ENCODE measurements around the gene BCAS4.

Gene BCAS4

GRCh38 chr20:50815162-50815989, 20.5 kb downstream of the BCAS4 start:
- in situ Hi-C loops (cut with MboI; ENCODE audit: low pct_unique_long_range_greater_than_20kb, low sequenced_read_pairs, unreplicated experiment) = no loop called here
- TF ChIP-seq, protein P1, sequence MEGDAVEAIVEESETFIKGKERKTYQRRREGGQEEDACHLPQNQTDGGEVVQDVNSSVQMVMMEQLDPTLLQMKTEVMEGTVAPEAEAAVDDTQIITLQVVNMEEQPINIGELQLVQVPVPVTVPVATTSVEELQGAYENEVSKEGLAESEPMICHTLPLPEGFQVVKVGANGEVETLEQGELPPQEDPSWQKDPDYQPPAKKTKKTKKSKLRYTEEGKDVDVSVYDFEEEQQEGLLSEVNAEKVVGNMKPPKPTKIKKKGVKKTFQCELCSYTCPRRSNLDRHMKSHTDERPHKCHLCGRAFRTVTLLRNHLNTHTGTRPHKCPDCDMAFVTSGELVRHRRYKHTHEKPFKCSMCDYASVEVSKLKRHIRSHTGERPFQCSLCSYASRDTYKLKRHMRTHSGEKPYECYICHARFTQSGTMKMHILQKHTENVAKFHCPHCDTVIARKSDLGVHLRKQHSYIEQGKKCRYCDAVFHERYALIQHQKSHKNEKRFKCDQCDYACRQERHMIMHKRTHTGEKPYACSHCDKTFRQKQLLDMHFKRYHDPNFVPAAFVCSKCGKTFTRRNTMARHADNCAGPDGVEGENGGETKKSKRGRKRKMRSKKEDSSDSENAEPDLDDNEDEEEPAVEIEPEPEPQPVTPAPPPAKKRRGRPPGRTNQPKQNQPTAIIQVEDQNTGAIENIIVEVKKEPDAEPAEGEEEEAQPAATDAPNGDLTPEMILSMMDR (IDR thresholded peaks at IDR 0.05; ENCODE audit: extremely low read depth, insufficient read depth, missing control alignments) = no peak
- no peak for DNase-seq (ENCODE audit: low spot score)

DNA sequence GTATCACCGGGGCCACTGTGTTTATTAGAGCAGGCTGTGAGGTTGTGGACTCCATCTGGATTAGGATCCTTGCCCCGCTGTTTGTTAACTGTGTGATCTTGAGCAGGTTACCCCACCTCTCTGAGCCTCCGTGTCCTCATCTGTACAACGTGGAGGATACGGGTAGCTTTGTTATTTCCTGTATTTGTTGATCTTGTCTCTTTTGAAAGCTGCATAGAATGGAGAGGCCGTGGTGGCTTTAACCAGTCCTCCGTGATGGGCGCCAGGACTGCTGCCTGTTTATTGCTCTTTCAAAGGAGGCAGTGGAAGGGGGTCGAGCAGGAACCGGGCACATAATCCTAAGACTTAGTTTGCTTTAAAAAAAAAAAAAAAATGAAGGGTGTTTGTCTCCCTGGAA, 22.9 kb downstream of the BCAS4 start:
- DNase-seq (ENCODE audit: low spot score) = no peak
- in situ Hi-C loops (cut with MboI; ENCODE audit: low pct_unique_long_range_greater_than_20kb, low sequenced_read_pairs, unreplicated experiment) = no loop called here
- TF ChIP-seq, protein P1 (IDR thresholded peaks at IDR 0.05; ENCODE audit: extremely low read depth, insufficient read depth, missing control alignments) = no peak

GRCh38 chr20:50819349-50819748, 24.5 kb downstream of the BCAS4 start:
- no peak for DNase-seq (ENCODE audit: low spot score)
- TF ChIP-seq, protein P1 (IDR thresholded peaks at IDR 0.05; ENCODE audit: extremely low read depth, insufficient read depth, missing control alignments) = no peak
- in situ Hi-C loops (cut with MboI; ENCODE audit: low pct_unique_long_range_greater_than_20kb, low sequenced_read_pairs, unreplicated experiment) = no loop called here

GRCh38 chr20:50820515-50821256, 25.8 kb downstream of the BCAS4 start:
- in situ Hi-C loops (cut with MboI; ENCODE audit: low pct_unique_long_range_greater_than_20kb, low sequenced_read_pairs, unreplicated experiment) = no loop called here
- TF ChIP-seq, protein P1 (IDR thresholded peaks at IDR 0.05; ENCODE audit: extremely low read depth, insufficient read depth, missing control alignments) = no peak
- no peak for DNase-seq (ENCODE audit: low spot score)

- no peak for DNase-seq (ENCODE audit: low spot score)
- in situ Hi-C loops (cut with MboI; ENCODE audit: low pct_unique_long_range_greater_than_20kb, low sequenced_read_pairs, unreplicated experiment) = no loop called here
- TF ChIP-seq, protein P1 (IDR thresholded peaks at IDR 0.05; ENCODE audit: extremely low read depth, insufficient read depth, missing control alignments) = no peak
Measured at GRCh38 chr20:50821257-50821921, 26.5 kb downstream of the BCAS4 start.

DNA sequence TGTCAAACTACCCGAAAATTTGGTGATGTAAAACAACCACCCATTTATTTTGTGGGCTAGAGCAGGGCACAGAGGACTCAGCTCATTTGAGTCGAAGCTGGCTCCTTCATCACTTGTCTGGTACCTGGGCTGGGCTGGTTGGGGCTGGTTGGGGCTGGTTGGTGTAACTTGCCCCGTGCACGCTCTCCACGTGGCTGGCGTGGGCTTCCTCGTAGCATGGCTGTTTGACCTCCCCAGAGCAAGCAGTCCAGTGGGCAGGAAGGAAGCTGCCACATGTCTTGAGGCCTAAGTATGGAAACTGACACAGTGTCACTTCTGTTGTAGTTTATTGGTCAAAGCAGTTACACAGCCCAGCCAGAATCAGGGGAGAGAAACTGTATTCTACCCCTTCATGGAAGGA, 27.1 kb downstream of the BCAS4 start:
- no peak for DNase-seq (ENCODE audit: low spot score)
- in situ Hi-C loops (cut with MboI; ENCODE audit: low pct_unique_long_range_greater_than_20kb, low sequenced_read_pairs, unreplicated experiment) = no loop called here
- TF ChIP-seq, protein P1 (IDR thresholded peaks at IDR 0.05; ENCODE audit: extremely low read depth, insufficient read depth, missing control alignments) = no peak
